ENCODE data around the gene NCL. TPM values are rescaled to one million over a fixed set of nuclear protein-coding genes. Genes with fewer than 3 reads are reported as not detected.

NCL gene
- total and polyA plus RNA-seq, 2 of the 13 experiments (the other 11 are each of a cell fraction or from before 2014, with no cell fraction given): 105 to 779 TPM

DNA sequence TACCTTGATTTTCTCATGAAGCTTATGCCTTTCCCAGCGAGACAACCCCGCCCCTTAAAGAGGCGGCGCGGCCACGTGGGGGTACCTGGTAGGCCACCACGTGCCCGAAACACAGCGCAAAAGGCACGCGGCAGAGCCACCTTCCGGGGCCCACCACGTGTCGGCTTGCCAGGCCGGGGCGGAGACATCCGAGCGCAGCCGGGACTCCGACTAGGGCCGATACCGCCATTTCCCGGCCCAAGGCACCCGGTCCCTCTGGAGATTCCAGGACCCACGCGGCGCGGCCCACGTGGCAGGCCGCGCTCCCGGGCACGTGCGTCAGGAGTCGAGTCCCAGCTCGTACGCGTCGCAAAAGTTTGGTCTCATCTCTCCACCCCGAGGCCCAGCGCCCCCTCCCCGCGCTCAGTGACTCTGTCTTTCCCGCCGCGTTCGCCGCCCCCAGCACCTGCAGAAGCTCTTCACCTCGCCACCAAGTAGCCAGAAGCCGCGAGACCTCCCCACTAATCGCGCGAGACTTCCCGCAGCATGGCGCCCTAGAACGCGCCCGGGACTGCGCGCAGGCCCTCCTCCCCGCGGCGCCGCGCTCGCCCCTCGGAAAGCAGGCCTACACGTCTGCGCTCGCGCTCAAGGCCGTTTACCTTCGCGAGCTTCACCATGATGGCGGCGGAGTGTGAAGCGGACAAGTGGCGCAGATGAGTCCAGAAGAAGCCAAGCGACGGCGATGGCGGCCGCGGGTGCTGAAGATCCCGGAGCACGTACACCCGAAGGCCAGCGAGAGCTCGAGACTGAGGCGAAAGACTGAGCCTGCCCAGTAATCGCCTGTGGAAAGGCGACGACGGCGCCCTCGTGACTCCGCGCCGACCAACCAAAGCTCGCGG lies at the start of gene NCL (continued):
- TF ChIP-seq, protein P1, sequence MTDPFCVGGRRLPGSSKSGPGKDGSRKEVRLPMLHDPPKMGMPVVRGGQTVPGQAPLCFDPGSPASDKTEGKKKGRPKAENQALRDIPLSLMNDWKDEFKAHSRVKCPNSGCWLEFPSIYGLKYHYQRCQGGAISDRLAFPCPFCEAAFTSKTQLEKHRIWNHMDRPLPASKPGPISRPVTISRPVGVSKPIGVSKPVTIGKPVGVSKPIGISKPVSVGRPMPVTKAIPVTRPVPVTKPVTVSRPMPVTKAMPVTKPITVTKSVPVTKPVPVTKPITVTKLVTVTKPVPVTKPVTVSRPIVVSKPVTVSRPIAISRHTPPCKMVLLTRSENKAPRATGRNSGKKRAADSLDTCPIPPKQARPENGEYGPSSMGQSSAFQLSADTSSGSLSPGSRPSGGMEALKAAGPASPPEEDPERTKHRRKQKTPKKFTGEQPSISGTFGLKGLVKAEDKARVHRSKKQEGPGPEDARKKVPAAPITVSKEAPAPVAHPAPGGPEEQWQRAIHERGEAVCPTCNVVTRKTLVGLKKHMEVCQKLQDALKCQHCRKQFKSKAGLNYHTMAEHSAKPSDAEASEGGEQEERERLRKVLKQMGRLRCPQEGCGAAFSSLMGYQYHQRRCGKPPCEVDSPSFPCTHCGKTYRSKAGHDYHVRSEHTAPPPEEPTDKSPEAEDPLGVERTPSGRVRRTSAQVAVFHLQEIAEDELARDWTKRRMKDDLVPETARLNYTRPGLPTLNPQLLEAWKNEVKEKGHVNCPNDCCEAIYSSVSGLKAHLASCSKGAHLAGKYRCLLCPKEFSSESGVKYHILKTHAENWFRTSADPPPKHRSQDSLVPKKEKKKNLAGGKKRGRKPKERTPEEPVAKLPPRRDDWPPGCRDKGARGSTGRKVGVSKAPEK (CRISPR knock-in tag; IDR thresholded peaks at IDR 0.05; ENCODE audit: borderline replicate concordance): peak; percentile 47
- peak; percentile 89 for TF ChIP-seq ZNF878 (CRISPR knock-in tag; IDR thresholded peaks at IDR 0.05)
- peak; percentile 77 for TF ChIP-seq MTF1 (CRISPR knock-in tag; IDR thresholded peaks at IDR 0.05)
- peak; percentile 96 for TF ChIP-seq KLF13 (CRISPR knock-in tag; IDR thresholded peaks at IDR 0.05)
- TF ChIP-seq, protein P2, sequence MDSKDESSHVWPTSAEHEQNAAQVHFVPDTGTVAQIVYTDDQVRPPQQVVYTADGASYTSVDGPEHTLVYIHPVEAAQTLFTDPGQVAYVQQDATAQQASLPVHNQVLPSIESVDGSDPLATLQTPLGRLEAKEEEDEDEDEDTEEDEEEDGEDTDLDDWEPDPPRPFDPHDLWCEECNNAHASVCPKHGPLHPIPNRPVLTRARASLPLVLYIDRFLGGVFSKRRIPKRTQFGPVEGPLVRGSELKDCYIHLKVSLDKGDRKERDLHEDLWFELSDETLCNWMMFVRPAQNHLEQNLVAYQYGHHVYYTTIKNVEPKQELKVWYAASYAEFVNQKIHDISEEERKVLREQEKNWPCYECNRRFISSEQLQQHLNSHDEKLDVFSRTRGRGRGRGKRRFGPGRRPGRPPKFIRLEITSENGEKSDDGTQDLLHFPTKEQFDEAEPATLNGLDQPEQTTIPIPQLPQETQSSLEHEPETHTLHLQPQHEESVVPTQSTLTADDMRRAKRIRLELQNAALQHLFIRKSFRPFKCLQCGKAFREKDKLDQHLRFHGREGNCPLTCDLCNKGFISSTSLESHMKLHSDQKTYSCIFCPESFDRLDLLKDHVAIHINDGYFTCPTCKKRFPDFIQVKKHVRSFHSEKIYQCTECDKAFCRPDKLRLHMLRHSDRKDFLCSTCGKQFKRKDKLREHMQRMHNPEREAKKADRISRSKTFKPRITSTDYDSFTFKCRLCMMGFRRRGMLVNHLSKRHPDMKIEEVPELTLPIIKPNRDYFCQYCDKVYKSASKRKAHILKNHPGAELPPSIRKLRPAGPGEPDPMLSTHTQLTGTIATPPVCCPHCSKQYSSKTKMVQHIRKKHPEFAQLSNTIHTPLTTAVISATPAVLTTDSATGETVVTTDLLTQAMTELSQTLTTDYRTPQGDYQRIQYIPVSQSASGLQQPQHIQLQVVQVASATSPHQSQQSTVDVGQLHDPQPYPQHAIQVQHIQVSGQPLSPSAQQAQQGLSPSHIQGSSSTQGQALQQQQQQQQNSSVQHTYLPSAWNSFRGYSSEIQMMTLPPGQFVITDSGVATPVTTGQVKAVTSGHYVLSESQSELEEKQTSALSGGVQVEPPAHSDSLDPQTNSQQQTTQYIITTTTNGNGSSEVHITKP (CRISPR knock-in tag; IDR thresholded peaks at IDR 0.05; ENCODE audit: low read depth): peak; percentile 55; the same call in 1 of the 2 replicates
- TF ChIP-seq ZNF770 (CRISPR knock-in tag; IDR thresholded peaks at IDR 0.05): no peak
- no peak for TF ChIP-seq SNRNP70 (IDR thresholded peaks at IDR 0.05; ENCODE audit: low read depth, low read length)
- peak; percentile 84; the same call in 1 of the 2 replicates for TF ChIP-seq ZBTB38 (CRISPR knock-in tag; IDR thresholded peaks at IDR 0.05)
- TF ChIP-seq, protein P3, sequence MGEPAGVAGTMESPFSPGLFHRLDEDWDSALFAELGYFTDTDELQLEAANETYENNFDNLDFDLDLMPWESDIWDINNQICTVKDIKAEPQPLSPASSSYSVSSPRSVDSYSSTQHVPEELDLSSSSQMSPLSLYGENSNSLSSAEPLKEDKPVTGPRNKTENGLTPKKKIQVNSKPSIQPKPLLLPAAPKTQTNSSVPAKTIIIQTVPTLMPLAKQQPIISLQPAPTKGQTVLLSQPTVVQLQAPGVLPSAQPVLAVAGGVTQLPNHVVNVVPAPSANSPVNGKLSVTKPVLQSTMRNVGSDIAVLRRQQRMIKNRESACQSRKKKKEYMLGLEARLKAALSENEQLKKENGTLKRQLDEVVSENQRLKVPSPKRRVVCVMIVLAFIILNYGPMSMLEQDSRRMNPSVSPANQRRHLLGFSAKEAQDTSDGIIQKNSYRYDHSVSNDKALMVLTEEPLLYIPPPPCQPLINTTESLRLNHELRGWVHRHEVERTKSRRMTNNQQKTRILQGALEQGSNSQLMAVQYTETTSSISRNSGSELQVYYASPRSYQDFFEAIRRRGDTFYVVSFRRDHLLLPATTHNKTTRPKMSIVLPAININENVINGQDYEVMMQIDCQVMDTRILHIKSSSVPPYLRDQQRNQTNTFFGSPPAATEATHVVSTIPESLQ (CRISPR knock-in tag; conservative IDR thresholded peaks at IDR 0.05): peak; percentile 91; the same call in 1 of the 2 replicates
- peak; percentile 97 for TF ChIP-seq IRX3 (CRISPR knock-in tag; IDR thresholded peaks at IDR 0.05; ENCODE audit: borderline replicate concordance, low read depth)
- TF ChIP-seq, protein P4, sequence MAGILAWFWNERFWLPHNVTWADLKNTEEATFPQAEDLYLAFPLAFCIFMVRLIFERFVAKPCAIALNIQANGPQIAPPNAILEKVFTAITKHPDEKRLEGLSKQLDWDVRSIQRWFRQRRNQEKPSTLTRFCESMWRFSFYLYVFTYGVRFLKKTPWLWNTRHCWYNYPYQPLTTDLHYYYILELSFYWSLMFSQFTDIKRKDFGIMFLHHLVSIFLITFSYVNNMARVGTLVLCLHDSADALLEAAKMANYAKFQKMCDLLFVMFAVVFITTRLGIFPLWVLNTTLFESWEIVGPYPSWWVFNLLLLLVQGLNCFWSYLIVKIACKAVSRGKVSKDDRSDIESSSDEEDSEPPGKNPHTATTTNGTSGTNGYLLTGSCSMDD (CRISPR knock-in tag; IDR thresholded peaks at IDR 0.05): peak; percentile 96
- peak; percentile 94 for TF ChIP-seq ZNF101 (CRISPR knock-in tag; IDR thresholded peaks at IDR 0.05; ENCODE audit: borderline replicate concordance, low read depth)
- peak; percentile 20 to 45; a peak in 2 of 4 replicates for TF ChIP-seq NR2F1 (CRISPR knock-in tag; IDR thresholded peaks at IDR 0.05)
- 0 out of 2 replicates have a peak, but pooled peaks have one; percentile 78 for TF ChIP-seq ZNF251 (CRISPR knock-in tag; IDR thresholded peaks at IDR 0.05)
- peak; percentile 22 for TF ChIP-seq AGO1 (IDR thresholded peaks at IDR 0.05; ENCODE audit: low read depth, low read length, poor library complexity, severe bottlenecking)

All from HepG2 (cell line).